Breast epithelium (tissue), 3 donors: ENCODE measurements around the gene RINT1.

Experiments
- CTCF ChIP-seq, 3 donors: fragments of 450-650 bp; IDR thresholded peaks; one replicate each; pipeline ENCODE4 v1.5.1; 2016 to 2017; ENCODE audit warnings: antibody characterized with exemption in 3 of 3, mild to moderate bottlenecking in 3 of 3, moderate library complexity in 3 of 3
- POLR2A ChIP-seq: fragments of 450-650 bp; IDR thresholded peaks from one replicate; pipeline ENCODE4 v1.6.1; 2016; ENCODE audit warnings: antibody characterized with exemption, mild to moderate bottlenecking, moderate library complexity
- POLR2AphosphoS5 ChIP-seq, 3 donors: sonication (generic); formaldehyde crosslinking; IDR thresholded peaks; one replicate each; pipeline ENCODE4 v1.6.1; 2017; ENCODE audit warnings: antibody characterized with exemption in 3 of 3

GRCh38 chr7:105613611-105614330, 81.8 kb downstream of the RINT1 start:
- TF ChIP-seq CTCF (IDR thresholded peaks at IDR 0.05): no peak
- no peak for TF ChIP-seq POLR2AphosphoS5 (IDR thresholded peaks at IDR 0.05)
- no peak for TF ChIP-seq POLR2A
